Measurements from ENCODE around the gene PRKCE. TPM values are rescaled to one million over a fixed set of nuclear protein-coding genes. Genes with fewer than 3 reads are reported as not detected.

The PRKCE gene
- total RNA-seq, 1 experiment from 2014 or later: 14.0 TPM

DNA sequence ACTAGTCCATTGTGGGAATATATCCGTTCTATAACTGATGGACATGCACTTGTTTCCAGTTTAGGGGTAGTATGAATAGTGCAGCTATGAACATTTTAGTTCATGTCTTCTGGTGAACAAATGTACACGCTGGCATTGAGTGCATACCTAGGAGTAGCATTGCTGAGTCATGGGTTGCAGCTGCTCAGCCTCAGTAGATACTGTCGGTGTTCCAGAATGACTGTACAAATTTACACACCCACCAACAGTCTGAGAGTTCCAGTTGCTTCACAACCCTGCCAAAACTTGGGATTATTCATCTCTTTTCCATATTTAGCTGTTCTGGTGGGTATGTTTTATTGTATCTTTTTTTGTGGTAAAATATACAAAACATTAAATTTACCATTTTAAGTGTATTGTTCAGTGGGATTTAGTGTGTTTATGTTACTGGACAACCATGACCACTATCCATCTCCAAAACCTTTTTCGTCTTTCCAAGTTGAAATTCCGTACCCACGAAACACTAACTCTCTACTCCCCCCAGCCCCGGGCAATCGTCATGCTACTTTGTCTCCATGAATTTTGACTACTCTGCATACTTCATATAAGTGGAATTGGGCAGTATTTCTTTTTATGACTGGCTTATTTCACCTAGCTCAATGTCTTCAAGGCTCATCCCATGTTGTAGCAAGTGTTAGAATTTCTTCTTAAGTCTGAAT lies 281.0 kb downstream of the PRKCE start:
- TF ChIP-seq SIN3A (IDR thresholded peaks at IDR 0.05; ENCODE audit: borderline replicate concordance, insufficient read depth, low read depth, low read length): no peak
- Histone ChIP-seq H3K9me3 (ENCODE audit: control insufficient read depth, insufficient read depth, low read depth, low read length) (no peaks in the 10 kb centered on the region), H3K27ac (ENCODE audit: low read length) (no peak overlapping the region), H3K4me3 (ENCODE audit: low read depth in 2 of 2, low read length in 2 of 2) (no peak overlapping the region), H3K36me3 (ENCODE audit: control insufficient read depth, insufficient read depth, low read length) (no peaks in the 10 kb centered on the region), H3K4me1 (ENCODE audit: control insufficient read depth, insufficient read depth, low read length) (peaks cover 10% of the 10 kb centered on the region), H3K27me3 (ENCODE audit: control insufficient read depth, insufficient read depth, low read length) (no peaks in the 10 kb centered on the region)
- intact Hi-C loops (cut with micrococcal nuclease; ENCODE audit: unreplicated experiment): no loop called here
- ChIA-PET CTCF (no interaction called here), POLR2A (no interaction called here)
- no TSS peak for BruUV-seq (replicated peaks)
- in situ Hi-C loops (cut with HindIII; ENCODE audit: low pct_unique_long_range_greater_than_20kb, low sequenced_read_pairs): no loop called here
- DNase-seq (ENCODE audit: low read depth, low spot score) (no peak), ATAC-seq (no peak)

DNA sequence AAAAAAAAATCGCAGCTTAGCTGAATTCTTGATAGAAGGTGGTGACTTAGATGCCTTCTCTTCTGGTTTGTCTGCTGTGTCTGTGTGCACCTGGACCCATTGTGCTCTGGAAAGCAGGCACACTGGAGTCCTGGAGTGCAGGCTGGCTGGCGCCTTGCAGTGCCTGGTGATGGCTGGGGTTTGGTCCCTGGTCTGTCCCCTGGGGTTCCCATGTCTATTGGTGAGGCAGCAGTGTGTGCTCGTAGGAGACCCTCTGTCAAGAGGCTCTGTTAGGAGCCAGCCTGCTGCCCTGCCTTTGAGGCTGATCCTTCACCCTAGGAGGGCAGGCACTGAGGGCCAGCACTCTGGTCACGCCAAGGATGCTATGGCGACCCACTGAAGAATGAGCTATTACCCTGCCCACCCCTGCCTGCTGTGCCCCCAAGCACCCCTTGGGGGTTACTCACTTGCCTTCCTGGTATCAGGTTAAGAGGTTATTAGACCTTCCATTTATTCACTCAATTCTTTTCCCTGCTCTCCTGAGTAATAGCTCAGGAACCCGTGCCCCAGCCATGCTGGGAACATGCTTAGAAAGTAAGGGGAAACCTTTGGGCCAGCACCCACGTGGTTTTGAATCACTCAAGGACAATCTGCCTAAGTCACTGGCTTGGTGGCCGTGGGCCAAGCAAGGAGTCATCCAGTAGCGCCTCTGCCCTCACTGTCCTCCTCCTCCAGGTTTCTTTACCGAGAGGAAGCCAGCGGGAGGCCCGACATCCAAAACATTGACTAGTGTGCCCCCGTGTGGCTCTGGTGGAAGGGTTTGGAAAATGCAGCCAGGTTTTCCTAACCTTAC lies 284.5 kb downstream of the PRKCE start:
- peak; percentile 94 for DNase-seq (ENCODE audit: low read depth, low spot score)
- no peaks in the 10 kb centered on the region for H3K9me3 ChIP-seq (ENCODE audit: control insufficient read depth, insufficient read depth, low read depth, low read length)
- POLR2A ChIA-PET: no interaction called here
- H3K4me1 ChIP-seq (ENCODE audit: control insufficient read depth, insufficient read depth, low read length): peaks cover 37% of the 10 kb centered on the region
- CTCF ChIA-PET: interaction anchor here (0.6 to 1.5 kb wide), 8 partner anchors 8 to 911 kb away, joined by 3 to 5 read pairs (median 4); no protein-coding TSS in a partner anchor
- TF ChIP-seq, protein P1, sequence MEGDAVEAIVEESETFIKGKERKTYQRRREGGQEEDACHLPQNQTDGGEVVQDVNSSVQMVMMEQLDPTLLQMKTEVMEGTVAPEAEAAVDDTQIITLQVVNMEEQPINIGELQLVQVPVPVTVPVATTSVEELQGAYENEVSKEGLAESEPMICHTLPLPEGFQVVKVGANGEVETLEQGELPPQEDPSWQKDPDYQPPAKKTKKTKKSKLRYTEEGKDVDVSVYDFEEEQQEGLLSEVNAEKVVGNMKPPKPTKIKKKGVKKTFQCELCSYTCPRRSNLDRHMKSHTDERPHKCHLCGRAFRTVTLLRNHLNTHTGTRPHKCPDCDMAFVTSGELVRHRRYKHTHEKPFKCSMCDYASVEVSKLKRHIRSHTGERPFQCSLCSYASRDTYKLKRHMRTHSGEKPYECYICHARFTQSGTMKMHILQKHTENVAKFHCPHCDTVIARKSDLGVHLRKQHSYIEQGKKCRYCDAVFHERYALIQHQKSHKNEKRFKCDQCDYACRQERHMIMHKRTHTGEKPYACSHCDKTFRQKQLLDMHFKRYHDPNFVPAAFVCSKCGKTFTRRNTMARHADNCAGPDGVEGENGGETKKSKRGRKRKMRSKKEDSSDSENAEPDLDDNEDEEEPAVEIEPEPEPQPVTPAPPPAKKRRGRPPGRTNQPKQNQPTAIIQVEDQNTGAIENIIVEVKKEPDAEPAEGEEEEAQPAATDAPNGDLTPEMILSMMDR (IDR thresholded peaks at IDR 0.05): peak; percentile 83
- TF ChIP-seq POLR2AphosphoS5 (IDR thresholded peaks at IDR 0.05; ENCODE audit: low read depth, low read length) (peak; percentile 26; the same call in 1 of the 2 replicates), TCF7L2 (IDR thresholded peaks at IDR 0.05; ENCODE audit: low read depth, low read length) (no peak)
- TF ChIP-seq, protein P2, sequence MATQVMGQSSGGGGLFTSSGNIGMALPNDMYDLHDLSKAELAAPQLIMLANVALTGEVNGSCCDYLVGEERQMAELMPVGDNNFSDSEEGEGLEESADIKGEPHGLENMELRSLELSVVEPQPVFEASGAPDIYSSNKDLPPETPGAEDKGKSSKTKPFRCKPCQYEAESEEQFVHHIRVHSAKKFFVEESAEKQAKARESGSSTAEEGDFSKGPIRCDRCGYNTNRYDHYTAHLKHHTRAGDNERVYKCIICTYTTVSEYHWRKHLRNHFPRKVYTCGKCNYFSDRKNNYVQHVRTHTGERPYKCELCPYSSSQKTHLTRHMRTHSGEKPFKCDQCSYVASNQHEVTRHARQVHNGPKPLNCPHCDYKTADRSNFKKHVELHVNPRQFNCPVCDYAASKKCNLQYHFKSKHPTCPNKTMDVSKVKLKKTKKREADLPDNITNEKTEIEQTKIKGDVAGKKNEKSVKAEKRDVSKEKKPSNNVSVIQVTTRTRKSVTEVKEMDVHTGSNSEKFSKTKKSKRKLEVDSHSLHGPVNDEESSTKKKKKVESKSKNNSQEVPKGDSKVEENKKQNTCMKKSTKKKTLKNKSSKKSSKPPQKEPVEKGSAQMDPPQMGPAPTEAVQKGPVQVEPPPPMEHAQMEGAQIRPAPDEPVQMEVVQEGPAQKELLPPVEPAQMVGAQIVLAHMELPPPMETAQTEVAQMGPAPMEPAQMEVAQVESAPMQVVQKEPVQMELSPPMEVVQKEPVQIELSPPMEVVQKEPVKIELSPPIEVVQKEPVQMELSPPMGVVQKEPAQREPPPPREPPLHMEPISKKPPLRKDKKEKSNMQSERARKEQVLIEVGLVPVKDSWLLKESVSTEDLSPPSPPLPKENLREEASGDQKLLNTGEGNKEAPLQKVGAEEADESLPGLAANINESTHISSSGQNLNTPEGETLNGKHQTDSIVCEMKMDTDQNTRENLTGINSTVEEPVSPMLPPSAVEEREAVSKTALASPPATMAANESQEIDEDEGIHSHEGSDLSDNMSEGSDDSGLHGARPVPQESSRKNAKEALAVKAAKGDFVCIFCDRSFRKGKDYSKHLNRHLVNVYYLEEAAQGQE (IDR thresholded peaks at IDR 0.05; ENCODE audit: insufficient read depth in 1 of 2, low read depth in 2 of 2, low read length in 1 of 2): no peak
- H3K4me3 ChIP-seq (ENCODE audit: low read depth in 2 of 2, low read length in 2 of 2): peak overlapping the region in 1 of 2 experiments; percentile 31; a peak in 2 of 4 replicates
- no peaks in the 10 kb centered on the region for H3K36me3 ChIP-seq (ENCODE audit: control insufficient read depth, insufficient read depth, low read length)
- BruUV-seq (replicated peaks): no TSS peak
- in situ Hi-C loops (cut with HindIII; ENCODE audit: low pct_unique_long_range_greater_than_20kb, low sequenced_read_pairs): no loop called here
- intact Hi-C loops (cut with micrococcal nuclease; ENCODE audit: unreplicated experiment): loop anchor here (1.0 kb wide), 1 partner anchor 292 kb away; no protein-coding TSS in a partner anchor
- 0 out of 2 replicates have a peak overlapping the region, but pooled peaks have one; percentile 17 for H3K27ac ChIP-seq (ENCODE audit: low read length)
- ATAC-seq: peak; percentile 78
- no peaks in the 10 kb centered on the region for H3K27me3 ChIP-seq (ENCODE audit: control insufficient read depth, insufficient read depth, low read length)
